ENCODE data around the gene C11orf54. TPM values are rescaled to one million over a fixed set of nuclear protein-coding genes. Genes with fewer than 3 reads are reported as not detected.

C11orf54 gene
- total and polyA plus RNA-seq, 10 of the 15 experiments (the other 5 are each of a cell fraction or from before 2014, with no cell fraction given): 15.1 to 32.3 (median 26.8) TPM

DNA sequence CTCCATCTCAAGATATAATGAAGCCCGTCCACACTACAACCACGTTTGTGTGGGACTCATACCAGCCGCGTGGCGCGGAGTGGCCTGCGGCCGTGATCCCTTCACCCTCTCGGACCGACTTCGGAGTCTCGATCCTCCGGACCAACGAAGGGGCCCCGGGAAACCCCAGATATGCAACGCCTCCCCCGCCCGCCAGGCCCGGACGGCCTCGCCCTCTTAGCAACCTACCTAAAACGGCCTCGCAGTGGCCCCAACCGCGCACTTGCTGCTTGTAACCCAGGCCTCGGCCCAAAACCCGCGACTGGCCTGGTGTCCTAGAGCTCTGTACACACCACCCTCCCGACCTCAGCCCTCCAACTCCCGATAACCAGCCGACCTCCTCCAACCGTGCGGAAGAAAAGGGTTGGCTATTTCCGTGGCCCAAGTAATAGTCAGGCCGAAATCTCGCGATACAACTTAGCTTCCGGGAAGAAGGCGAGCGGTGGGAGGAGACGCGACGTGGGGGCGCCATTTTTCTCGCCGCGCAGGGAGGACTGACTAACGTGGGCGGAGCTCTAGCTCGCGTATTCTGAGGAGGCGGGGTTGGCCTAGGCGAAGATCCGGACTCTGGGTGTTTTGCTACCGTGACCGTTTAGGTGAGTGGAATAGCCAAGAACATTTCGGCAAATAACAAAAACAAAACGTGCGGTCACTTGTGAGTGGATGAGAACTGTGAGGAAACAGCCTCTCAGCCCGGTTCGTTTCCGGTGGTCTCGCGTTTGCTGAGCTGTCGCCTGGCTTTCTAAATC, at the start of gene C11orf54, which contains the start of gene TAF1D (continued):
- TF ChIP-seq ATF7 (IDR thresholded peaks at IDR 0.05; ENCODE audit: low read depth) (peak; percentile 42; the same call in 1 of the 2 replicates), SP1 (IDR thresholded peaks at IDR 0.05; ENCODE audit: low read depth, low read length) (peak; percentile 6), BRCA1 (IDR thresholded peaks at IDR 0.05; ENCODE audit: low read depth, low read length) (peak; percentile 59), NFYB (IDR thresholded peaks at IDR 0.05; ENCODE audit: insufficient read depth, low read depth, low read length) (no peak), CHD2 (IDR thresholded peaks at IDR 0.05; ENCODE audit: borderline replicate concordance, low read depth, low read length) (peak; percentile 97), FOXM1 (IDR thresholded peaks at IDR 0.05; ENCODE audit: low read depth, low read length) (peak; percentile 63), TAF1 (IDR thresholded peaks at IDR 0.05; ENCODE audit: borderline replicate concordance, low read depth, low read length) (peak; percentile 94), NFIC (IDR thresholded peaks at IDR 0.05; ENCODE audit: low read depth, low read length) (0 out of 2 replicates have a peak, but pooled peaks have one; percentile 28), ATF2 (IDR thresholded peaks at IDR 0.05; ENCODE audit: low read length) (peak; percentile 62; the same call in 1 of the 2 replicates), RCOR1 (conservative IDR thresholded peaks at IDR 0.05; ENCODE audit: low read depth, low read length) (0 out of 2 replicates have a peak, but pooled peaks have one; percentile 42), GABPA (IDR thresholded peaks at IDR 0.05; ENCODE audit: low read depth) (peak; percentile 37; the same call in 1 of the 2 replicates), MTA2 (IDR thresholded peaks at IDR 0.05; ENCODE audit: low read depth) (peak; percentile 30; the same call in 1 of the 2 replicates), STAT3 (IDR thresholded peaks at IDR 0.05; ENCODE audit: low read depth, low read length) (no peak), RB1 (IDR thresholded peaks at IDR 0.05; ENCODE audit: borderline replicate concordance) (peak; percentile 56; the same call in 1 of the 2 replicates), YBX1 (IDR thresholded peaks at IDR 0.05) (no peak), MAX (IDR thresholded peaks at IDR 0.05; ENCODE audit: low read depth, low read length) (no peak; the same call in 1 of the 2 replicates), HDAC6 (IDR thresholded peaks at IDR 0.05; ENCODE audit: unreplicated experiment) (peak; percentile 69)
- TF ChIP-seq, protein P1, sequence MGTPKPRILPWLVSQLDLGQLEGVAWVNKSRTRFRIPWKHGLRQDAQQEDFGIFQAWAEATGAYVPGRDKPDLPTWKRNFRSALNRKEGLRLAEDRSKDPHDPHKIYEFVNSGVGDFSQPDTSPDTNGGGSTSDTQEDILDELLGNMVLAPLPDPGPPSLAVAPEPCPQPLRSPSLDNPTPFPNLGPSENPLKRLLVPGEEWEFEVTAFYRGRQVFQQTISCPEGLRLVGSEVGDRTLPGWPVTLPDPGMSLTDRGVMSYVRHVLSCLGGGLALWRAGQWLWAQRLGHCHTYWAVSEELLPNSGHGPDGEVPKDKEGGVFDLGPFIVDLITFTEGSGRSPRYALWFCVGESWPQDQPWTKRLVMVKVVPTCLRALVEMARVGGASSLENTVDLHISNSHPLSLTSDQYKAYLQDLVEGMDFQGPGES (IDR thresholded peaks at IDR 0.05): peak; percentile 17; the same call in 1 of the 2 replicates
- TF ChIP-seq, protein P2, sequence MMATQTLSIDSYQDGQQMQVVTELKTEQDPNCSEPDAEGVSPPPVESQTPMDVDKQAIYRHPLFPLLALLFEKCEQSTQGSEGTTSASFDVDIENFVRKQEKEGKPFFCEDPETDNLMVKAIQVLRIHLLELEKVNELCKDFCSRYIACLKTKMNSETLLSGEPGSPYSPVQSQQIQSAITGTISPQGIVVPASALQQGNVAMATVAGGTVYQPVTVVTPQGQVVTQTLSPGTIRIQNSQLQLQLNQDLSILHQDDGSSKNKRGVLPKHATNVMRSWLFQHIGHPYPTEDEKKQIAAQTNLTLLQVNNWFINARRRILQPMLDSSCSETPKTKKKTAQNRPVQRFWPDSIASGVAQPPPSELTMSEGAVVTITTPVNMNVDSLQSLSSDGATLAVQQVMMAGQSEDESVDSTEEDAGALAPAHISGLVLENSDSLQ (IDR thresholded peaks at IDR 0.05): peak; percentile 41; the same call in 1 of the 2 replicates
- TF ChIP-seq, protein P3, sequence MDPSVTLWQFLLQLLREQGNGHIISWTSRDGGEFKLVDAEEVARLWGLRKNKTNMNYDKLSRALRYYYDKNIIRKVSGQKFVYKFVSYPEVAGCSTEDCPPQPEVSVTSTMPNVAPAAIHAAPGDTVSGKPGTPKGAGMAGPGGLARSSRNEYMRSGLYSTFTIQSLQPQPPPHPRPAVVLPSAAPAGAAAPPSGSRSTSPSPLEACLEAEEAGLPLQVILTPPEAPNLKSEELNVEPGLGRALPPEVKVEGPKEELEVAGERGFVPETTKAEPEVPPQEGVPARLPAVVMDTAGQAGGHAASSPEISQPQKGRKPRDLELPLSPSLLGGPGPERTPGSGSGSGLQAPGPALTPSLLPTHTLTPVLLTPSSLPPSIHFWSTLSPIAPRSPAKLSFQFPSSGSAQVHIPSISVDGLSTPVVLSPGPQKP (IDR thresholded peaks at IDR 0.05; ENCODE audit: low read depth, low read length): no peak
- TF ChIP-seq, protein P4, sequence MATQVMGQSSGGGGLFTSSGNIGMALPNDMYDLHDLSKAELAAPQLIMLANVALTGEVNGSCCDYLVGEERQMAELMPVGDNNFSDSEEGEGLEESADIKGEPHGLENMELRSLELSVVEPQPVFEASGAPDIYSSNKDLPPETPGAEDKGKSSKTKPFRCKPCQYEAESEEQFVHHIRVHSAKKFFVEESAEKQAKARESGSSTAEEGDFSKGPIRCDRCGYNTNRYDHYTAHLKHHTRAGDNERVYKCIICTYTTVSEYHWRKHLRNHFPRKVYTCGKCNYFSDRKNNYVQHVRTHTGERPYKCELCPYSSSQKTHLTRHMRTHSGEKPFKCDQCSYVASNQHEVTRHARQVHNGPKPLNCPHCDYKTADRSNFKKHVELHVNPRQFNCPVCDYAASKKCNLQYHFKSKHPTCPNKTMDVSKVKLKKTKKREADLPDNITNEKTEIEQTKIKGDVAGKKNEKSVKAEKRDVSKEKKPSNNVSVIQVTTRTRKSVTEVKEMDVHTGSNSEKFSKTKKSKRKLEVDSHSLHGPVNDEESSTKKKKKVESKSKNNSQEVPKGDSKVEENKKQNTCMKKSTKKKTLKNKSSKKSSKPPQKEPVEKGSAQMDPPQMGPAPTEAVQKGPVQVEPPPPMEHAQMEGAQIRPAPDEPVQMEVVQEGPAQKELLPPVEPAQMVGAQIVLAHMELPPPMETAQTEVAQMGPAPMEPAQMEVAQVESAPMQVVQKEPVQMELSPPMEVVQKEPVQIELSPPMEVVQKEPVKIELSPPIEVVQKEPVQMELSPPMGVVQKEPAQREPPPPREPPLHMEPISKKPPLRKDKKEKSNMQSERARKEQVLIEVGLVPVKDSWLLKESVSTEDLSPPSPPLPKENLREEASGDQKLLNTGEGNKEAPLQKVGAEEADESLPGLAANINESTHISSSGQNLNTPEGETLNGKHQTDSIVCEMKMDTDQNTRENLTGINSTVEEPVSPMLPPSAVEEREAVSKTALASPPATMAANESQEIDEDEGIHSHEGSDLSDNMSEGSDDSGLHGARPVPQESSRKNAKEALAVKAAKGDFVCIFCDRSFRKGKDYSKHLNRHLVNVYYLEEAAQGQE (IDR thresholded peaks at IDR 0.05; ENCODE audit: low read depth, low read length): peak; percentile 47; the same call in 1 of the 2 replicates
